GM12872 (cell line): ENCODE data around the gene YWHAE.

ENCODE experiments used
- CTCF ChIP-seq: IDR thresholded peaks from 3 replicates; pipeline ENCODE4 v1.5.1; 2011; ENCODE audit warnings: low read depth, mild to moderate bottlenecking, low read length, moderate library complexity; ENCODE audit not compliant: insufficient read depth

YWHAE gene

GRCh38 chr17:1398028-1398427, 2.0 kb downstream of the YWHAE start:
- no peak for TF ChIP-seq CTCF

GRCh38 chr17:1391577-1391976, 8.4 kb downstream of the YWHAE start:
- TF ChIP-seq CTCF, result no peak

- no peak for TF ChIP-seq CTCF
Measured at GRCh38 chr17:1390432-1391367, 9.3 kb downstream of the YWHAE start.

- no peak for TF ChIP-seq CTCF
Measured at GRCh38 chr17:1386265-1386664, 13.8 kb downstream of the YWHAE start.

GRCh38 chr17:1385861-1386260, 14.2 kb downstream of the YWHAE start:
- no peak for TF ChIP-seq CTCF

GRCh38 chr17:1384905-1385435, 15.1 kb downstream of the YWHAE start:
- no peak for TF ChIP-seq CTCF

- TF ChIP-seq CTCF, result no peak
Measured at GRCh38 chr17:1379930-1380313, 20.1 kb downstream of the YWHAE start.
